C4-2B (cell line): ENCODE results near the gene TMEM39A.

Source experiments
- ZFX ChIP-seq: fragments of 450-650 bp; IDR thresholded peaks from 2 replicates; pipeline ENCODE4 v1.6.1; 2017
- TF ChIP-seq, protein P1 (sequence below): fragments of 450-650 bp; conservative IDR thresholded peaks from 2 replicates; pipeline ENCODE4 v1.5.1; 2017; ENCODE audit warnings: mild to moderate bottlenecking

DNA sequence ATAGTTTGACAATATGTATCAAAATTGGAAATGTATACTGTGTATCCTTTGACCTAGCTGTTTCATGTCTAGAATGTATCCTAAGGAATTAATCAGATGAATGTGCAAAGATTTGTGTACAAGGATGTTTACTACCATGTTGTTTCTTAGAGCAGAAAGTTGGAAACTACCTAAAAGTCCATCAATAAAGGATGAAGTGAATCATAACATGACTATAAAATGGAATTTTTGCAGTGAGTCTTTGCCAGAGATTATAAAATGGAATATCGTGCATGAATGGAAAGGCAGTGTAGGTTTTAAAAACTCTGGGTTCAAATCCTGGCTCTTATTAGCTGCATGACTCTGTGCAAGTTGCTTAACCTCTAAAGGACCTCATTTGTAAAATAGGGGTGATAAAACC is 19.7 kb upstream of the TMEM39A start:
- TF ChIP-seq ZFX = no peak
- TF ChIP-seq, protein P1, sequence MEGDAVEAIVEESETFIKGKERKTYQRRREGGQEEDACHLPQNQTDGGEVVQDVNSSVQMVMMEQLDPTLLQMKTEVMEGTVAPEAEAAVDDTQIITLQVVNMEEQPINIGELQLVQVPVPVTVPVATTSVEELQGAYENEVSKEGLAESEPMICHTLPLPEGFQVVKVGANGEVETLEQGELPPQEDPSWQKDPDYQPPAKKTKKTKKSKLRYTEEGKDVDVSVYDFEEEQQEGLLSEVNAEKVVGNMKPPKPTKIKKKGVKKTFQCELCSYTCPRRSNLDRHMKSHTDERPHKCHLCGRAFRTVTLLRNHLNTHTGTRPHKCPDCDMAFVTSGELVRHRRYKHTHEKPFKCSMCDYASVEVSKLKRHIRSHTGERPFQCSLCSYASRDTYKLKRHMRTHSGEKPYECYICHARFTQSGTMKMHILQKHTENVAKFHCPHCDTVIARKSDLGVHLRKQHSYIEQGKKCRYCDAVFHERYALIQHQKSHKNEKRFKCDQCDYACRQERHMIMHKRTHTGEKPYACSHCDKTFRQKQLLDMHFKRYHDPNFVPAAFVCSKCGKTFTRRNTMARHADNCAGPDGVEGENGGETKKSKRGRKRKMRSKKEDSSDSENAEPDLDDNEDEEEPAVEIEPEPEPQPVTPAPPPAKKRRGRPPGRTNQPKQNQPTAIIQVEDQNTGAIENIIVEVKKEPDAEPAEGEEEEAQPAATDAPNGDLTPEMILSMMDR = no peak
